ENCODE measurements around the gene RNF220. TPM values are rescaled to one million over a fixed set of nuclear protein-coding genes. Genes with fewer than 3 reads are reported as not detected.

RNF220 gene
- total RNA-seq, 1 donor: 53.2 TPM

GRCh38 chr1:44511363-44511762 lies 106.3 kb downstream of the RNF220 start:
- H3K4me3 ChIP-seq (ENCODE audit: insufficient read depth, low read length): no peak overlapping the region
- DNase-seq (ENCODE audit: insufficient read length, low spot score, missing footprints): no peak
- H3K27me3 ChIP-seq (ENCODE audit: insufficient read depth, low read length): peaks cover 88% of the 10 kb centered on the region
- no peak for TF ChIP-seq CTCF (IDR thresholded peaks at IDR 0.05; ENCODE audit: extremely low read depth, low read depth, low read length)
- no peaks in the 10 kb centered on the region for H3K36me3 ChIP-seq (ENCODE audit: insufficient read depth, low read length)
- H3K4me2 ChIP-seq (ENCODE audit: insufficient read depth, low read length): no peak overlapping the region
- H2AFZ ChIP-seq (ENCODE audit: low read length): no peak overlapping the region
- no peak overlapping the region for H3K27ac ChIP-seq (ENCODE audit: low read depth, low read length)
- H3K9me3 ChIP-seq (ENCODE audit: low read depth, low read length): no peaks in the 10 kb centered on the region
- no peaks in the 10 kb centered on the region for H3K79me2 ChIP-seq (ENCODE audit: insufficient read depth, low read length)
- no peaks in the 10 kb centered on the region for H4K20me1 ChIP-seq (ENCODE audit: insufficient read depth, low read length)
- H3K4me1 ChIP-seq (ENCODE audit: insufficient read depth, low read length): no peaks in the 10 kb centered on the region

- no peak for DNase-seq (ENCODE audit: insufficient read length, low spot score, missing footprints)
- Histone ChIP-seq H3K27me3 (ENCODE audit: insufficient read depth, low read length) (peaks cover 88% of the 10 kb centered on the region), H3K27ac (ENCODE audit: low read depth, low read length) (no peak overlapping the region)
Observed at GRCh38 chr1:44511769-44512168, 106.7 kb downstream of the RNF220 start.

GRCh38 chr1:44512313-44512885 lies 107.3 kb downstream of the RNF220 start:
- Histone ChIP-seq H3K4me1 (ENCODE audit: insufficient read depth, low read length) (no peaks in the 10 kb centered on the region), H3K36me3 (ENCODE audit: insufficient read depth, low read length) (no peaks in the 10 kb centered on the region), H3K27ac (ENCODE audit: low read depth, low read length) (no peak overlapping the region), H3K9me3 (ENCODE audit: low read depth, low read length) (no peaks in the 10 kb centered on the region), H3K79me2 (ENCODE audit: insufficient read depth, low read length) (no peaks in the 10 kb centered on the region), H2AFZ (ENCODE audit: low read length) (no peak overlapping the region), H3K4me3 (ENCODE audit: insufficient read depth, low read length) (no peak overlapping the region), H4K20me1 (ENCODE audit: insufficient read depth, low read length) (no peaks in the 10 kb centered on the region), H3K4me2 (ENCODE audit: insufficient read depth, low read length) (no peak overlapping the region), H3K27me3 (ENCODE audit: insufficient read depth, low read length) (peaks cover 85% of the 10 kb centered on the region)
- TF ChIP-seq CTCF (IDR thresholded peaks at IDR 0.05; ENCODE audit: extremely low read depth, low read depth, low read length): no peak
- no peak for DNase-seq (ENCODE audit: insufficient read length, low spot score, missing footprints)

More at GRCh38 chr1:44511769-44512168, 106.7 kb downstream of the RNF220 start:
- no peaks in the 10 kb centered on the region for H3K36me3 ChIP-seq (ENCODE audit: insufficient read depth, low read length)
- no peaks in the 10 kb centered on the region for H3K79me2 ChIP-seq (ENCODE audit: insufficient read depth, low read length)
- H2AFZ ChIP-seq (ENCODE audit: low read length): no peak overlapping the region
- no peaks in the 10 kb centered on the region for H4K20me1 ChIP-seq (ENCODE audit: insufficient read depth, low read length)
- no peak overlapping the region for H3K4me3 ChIP-seq (ENCODE audit: insufficient read depth, low read length)
- no peak overlapping the region for H3K4me2 ChIP-seq (ENCODE audit: insufficient read depth, low read length)
- no peak for TF ChIP-seq CTCF (IDR thresholded peaks at IDR 0.05; ENCODE audit: extremely low read depth, low read depth, low read length)
- H3K9me3 ChIP-seq (ENCODE audit: low read depth, low read length): no peaks in the 10 kb centered on the region
- no peaks in the 10 kb centered on the region for H3K4me1 ChIP-seq (ENCODE audit: insufficient read depth, low read length)

- H3K79me2 ChIP-seq (ENCODE audit: insufficient read depth, low read length): no peaks in the 10 kb centered on the region
- no peak for DNase-seq (ENCODE audit: insufficient read length, low spot score, missing footprints)
- no peak for TF ChIP-seq CTCF (IDR thresholded peaks at IDR 0.05; ENCODE audit: extremely low read depth, low read depth, low read length)
- H3K36me3 ChIP-seq (ENCODE audit: insufficient read depth, low read length): no peaks in the 10 kb centered on the region
- H3K9me3 ChIP-seq (ENCODE audit: low read depth, low read length): no peaks in the 10 kb centered on the region
- no peaks in the 10 kb centered on the region for H3K4me1 ChIP-seq (ENCODE audit: insufficient read depth, low read length)
- H3K4me2 ChIP-seq (ENCODE audit: insufficient read depth, low read length): no peak overlapping the region
- H3K27ac ChIP-seq (ENCODE audit: low read depth, low read length): no peak overlapping the region
- H3K27me3 ChIP-seq (ENCODE audit: insufficient read depth, low read length): peaks cover 78% of the 10 kb centered on the region
- H4K20me1 ChIP-seq (ENCODE audit: insufficient read depth, low read length): no peaks in the 10 kb centered on the region
- H2AFZ ChIP-seq (ENCODE audit: low read length): no peak overlapping the region
- H3K4me3 ChIP-seq (ENCODE audit: insufficient read depth, low read length): no peak overlapping the region
Observed at GRCh38 chr1:44513111-44513510, 108.1 kb downstream of the RNF220 start.

Measured in osteoblast (primary cell).